Measurements from ENCODE around the gene SMDT1.
"Not testable (repeated sequence)": the region's sequence is repeated elsewhere in the genome, so short reads cannot be mapped to it uniquely, and the experiment has no call there.

SMDT1 gene

DNA sequence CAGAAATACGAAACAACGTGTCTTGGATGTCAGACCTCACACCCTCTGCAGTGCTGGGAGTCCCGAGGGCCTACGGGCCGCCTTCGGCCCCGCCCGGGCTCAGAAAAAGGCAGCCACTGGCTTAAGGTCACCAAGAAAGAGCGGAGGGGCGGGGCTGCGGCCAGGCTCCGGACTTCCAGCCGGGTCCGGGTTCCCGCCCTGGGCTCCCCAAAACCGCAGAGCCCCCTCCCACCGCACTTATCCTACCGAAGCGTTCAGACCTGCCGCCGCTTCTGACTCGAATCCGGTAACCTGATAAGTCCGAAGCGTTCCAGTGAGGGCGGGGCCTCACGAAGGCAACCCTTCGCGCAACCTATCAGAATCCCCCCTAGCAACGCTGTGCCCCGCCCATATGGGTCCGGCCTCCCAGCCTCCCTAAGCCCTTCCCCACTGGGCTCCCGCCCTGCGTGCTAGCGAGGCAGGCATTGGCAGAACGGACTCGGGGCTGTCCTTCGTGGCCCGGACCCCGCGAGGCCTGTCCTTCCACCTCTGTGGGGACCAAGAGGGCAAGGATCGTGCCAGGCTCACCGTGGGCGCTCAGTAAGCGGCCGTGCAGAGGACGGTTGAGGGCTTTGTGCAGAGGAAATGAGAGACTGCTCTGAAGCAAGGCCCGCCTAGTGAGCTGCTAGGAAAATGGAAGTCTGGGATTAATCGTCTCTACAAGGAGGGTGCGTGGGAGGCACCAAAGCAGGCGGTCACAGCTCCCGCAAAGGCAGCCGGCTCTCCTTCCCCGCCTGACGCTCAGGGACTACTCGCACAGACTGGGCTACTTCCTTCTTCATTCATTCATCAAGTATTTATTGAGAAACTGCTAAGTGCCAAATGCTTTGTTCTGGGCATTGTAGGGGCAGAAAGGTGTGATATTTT is 8.7 kb upstream of the SMDT1 start, which contains the start of gene NAGA:
NAGA (minus strand) TSS at position 296 of the 906 bp plus-strand sequence. CDS start 515 bp downstream, outside the sequence.
- DNase-seq, result peak; percentile 94

DNA sequence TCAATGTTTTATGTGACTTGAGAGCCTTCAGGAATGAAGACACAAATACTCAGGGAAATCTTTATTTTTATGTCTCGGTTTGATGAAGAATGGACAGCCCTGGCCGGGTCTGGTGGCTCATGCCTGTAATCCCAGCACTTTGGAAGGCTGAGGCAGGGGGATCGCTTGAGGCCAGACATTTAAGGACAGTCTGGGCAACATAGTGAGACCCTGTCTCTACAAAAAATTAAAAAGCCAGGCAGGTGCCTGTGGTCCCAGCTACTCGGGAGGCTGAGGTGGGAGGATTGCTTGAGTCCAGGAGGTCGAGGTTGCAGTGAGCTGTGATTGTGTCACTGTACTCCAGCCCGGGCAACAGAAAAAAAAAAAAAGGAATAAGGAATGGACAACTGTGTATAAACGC is 8.0 kb upstream of the SMDT1 start:
- not testable (repeated sequence) for DNase-seq

DNA sequence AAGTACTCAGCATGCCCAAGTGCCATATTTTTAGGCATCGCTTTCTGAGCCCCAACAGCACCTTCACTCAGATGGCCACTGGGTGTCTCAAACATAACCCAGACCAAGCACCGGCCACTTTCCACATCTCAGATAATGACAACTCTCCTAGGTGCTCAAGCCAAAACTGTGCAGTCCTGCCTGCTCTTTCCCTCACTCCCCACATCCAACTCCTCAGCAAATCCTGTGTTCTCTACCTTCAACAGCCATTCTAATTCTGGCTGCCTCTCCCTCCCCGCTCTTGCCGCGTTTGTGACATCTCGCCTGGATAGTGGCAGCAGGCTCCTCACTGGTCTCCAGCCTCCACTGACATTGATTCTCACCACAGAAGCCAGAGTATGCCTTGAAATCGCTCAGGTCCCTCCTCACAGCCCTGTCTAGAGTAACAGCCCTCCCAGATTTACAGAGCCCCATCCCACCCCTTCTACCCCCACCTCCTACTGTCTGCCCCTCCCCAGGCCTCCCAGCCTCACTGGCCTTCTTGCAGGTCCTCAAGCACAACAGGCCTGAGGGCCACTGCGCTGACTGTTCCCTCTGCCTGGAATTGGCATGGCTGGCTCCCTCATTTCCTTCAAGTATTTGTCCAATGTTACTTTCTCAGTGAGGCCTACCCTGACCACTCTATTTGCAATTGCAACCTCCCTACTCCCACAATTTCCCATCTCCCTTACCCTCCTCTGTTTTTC is 6.7 kb upstream of the SMDT1 start:
- DNase-seq, result no peak

DNA sequence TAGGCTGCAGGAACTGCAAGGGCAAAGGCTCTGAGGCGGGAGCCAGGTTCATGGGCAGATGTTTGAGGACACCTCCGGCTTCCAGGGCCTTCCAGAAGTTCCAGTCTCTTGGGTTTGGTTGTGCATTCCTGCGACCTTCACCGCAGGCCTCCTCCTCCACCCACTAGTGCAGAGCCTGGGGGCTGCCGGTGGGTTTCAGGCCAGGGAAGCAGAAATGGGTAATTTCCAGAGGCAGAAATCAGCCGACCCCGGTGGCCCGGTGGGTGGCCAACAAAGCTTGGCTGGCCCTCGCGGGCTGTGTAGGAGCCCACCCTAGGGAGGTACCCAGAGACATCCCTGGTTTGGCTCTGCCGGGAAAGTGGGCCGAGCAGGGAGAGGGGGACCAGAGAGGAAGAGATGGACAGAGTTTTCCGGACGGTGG is 5.9 kb upstream of the SMDT1 start:
- no peak for DNase-seq

DNA sequence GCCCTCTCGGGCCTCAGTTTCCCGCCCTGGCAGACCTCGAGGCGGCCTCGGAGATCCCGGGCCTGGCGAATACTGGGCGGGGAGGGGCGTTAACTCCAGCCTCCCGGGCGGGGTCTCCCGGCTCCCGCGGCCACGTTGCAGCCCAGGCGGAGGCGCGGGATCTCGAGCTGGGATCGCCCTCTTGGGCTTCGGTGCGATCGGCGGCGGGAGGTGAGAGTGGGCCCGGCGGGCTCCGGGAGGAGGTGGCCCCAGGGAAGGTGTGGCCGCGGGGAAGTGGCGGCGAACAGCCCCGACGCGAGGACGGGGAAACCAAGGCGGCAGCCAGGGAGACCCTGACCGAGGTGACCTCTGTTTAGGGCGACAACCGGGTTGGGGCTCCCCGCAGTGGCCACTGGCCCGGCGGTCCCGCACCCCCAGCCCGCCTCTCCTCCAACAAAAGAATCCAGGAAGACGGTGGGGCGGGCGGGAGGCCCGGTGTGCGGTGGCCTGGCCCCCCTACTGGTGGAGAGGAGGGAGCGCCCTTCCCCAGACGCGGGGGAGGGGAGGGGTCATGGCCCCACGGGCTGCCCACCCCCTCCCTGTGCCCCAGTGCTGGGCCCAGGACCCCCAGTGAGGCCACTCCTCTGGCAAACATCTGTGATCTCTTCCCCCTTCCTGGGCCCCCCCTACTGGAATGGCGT is 5.2 kb upstream of the SMDT1 start, which contains the start of gene PHETA2:
PHETA2 (plus strand) TSS at position 117 of the 680 bp plus-strand sequence. CDS start 3,046 bp downstream, outside the sequence.
- peak; percentile 62 for DNase-seq

DNA sequence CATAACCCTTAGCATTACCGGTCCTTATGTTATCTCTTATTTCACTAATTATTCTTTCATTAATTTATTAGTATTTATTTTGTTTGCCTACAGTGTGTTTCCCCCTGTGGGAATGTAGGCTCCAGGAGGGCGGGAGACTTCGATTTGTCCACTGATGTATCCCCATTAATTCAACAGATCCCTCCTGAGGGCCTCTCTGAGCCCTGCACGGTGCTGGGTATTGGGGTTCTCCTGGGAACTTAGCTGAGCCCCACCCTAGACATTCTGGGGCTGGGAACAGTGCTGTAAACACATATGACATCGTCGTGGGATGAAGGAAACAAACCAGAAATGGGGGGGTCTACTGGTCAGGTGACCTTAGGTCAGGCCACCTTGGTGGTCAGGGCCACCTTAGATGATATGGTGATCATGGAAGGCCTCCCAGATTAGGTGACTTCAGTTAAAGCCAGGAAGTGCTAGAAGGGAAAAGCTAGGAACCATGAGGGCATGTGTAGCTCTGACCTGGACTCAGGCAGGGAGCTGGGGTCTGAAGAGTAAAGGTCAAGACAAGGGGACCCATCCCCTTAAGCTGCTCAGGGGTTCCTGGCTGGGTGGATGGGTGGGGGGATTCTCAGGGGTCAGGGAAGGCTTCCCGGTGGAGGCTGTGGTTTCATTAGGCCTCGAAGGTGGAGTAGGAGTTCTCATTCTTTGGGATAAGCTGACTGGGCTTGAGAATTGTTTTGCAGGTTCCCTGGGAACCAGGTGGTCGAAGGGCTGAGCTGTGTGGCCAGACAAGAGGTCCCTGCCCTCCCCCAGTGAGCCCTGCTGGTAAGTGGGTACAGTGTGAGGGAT is 4.4 kb upstream of the SMDT1 start:
- DNase-seq, result no peak

DNA sequence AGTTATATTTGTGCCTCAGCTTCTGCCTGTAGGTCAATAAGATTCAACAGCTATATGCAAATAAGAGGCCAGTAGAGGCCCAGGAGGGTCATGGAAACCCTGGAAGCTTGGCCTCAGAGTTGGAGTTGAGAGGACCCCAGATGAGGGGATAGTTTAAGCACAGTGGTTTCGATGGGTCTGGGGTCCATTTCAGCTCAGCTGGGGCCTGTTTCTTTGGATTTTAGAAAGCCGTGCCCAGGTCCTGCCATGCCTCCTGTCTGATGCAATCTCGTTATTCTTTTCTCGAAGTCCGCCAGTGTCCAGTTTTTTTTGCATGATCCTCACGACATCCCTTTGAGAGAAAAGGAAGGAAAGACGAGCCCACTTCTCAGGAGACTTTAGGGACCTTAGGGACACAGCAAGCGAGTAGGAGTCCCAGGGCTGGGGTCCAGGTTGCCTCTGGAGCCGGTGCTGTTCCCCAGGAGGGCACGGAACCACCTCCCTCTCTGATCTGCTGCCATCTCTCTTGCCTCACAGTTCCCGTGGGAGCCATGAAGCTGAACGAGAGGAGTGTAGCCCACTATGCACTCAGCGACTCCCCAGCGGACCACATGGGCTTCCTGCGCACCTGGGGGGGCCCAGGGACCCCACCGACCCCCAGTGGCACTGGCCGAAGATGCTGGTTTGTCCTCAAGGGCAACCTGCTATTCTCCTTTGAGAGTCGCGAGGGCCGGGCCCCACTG is 2.6 kb upstream of the SMDT1 start:
- DNase-seq, result no peak

DNA sequence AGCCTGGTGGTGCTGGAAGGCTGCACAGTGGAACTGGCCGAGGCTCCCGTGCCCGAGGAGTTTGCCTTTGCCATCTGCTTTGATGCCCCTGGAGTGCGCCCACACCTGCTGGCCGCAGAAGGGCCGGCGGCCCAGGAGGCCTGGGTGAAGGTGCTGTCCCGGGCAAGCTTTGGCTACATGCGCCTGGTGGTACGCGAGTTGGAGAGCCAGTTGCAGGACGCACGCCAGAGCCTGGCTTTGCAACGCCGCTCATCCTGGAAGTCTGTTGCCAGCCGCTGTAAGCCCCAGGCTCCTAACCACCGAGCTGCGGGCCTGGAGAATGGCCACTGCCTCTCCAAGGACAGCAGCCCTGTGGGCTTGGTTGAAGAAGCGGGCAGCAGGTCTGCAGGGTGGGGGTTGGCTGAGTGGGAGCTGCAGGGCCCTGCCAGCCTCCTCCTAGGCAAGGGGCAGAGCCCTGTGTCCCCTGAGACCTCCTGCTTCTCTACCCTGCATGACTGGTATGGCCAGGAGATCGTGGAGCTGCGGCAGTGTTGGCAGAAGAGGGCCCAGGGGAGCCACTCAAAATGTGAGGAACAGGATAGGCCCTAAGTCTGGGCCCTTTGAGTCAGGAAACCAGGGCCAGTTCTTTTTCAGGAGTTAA is 1.9 kb upstream of the SMDT1 start:
- DNase-seq, result no peak

DNA sequence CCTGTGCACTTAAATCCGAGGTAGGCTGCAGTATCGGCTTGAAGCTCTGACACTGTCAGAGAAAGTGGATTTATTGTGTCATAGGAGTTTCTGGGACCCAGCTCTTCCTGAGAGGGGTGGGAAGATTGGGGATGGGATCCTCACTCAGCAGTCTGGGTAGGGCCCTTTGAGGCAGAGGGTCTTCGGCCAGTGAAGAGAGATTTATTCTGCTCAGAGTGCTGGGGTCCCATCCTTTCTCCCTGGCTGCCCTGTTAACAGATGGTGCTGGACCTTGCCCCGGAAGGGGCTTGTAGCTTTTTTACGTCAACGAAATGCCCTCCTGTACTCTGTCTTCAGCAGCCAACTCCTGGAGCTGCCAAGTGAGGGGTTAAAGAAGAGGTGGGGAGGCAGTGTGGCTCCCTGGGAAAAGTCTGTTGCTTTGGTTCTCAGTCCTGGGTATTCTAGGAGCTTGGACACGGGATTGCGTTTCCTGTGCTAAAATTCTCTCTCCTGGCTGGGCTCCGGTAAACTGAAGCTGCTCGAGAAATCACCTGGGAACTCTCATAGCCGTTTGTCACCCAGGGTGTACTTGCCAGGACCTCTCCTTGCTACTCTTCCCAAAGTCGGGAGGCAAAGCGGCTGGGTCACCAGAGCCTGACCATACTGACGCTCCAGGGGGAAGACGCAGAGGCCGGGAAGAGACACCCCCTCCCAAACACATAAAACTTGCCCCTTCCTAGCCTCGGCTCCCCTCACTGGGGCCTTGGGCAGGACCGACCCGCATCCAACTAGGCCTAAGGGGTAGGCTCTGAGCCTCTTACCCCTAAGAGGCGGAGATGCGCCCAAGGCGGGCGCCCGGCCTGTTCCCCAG is 806 bp upstream of the SMDT1 start:
- no peak for DNase-seq

DNA sequence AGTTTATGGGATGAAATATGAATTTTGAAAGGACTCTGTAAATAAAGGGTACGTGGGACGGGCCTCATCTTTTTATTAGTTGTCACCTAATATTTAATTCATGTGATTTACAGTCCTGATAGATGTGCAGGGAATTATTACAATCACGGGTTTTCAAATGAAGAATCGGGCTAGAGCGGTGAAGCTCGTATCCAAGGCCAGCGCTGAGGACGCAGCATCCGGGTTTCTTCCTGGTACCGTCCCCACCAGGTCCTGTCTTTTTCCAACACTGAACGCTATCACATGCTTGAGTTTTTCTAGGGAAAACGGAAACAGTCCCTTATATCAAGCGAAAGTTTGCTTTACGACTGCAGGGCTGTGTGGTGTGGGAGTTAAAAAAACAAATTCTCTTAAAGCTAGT is 787 bp downstream of the SMDT1 start:
- DNase-seq, result peak; percentile 28

DNA sequence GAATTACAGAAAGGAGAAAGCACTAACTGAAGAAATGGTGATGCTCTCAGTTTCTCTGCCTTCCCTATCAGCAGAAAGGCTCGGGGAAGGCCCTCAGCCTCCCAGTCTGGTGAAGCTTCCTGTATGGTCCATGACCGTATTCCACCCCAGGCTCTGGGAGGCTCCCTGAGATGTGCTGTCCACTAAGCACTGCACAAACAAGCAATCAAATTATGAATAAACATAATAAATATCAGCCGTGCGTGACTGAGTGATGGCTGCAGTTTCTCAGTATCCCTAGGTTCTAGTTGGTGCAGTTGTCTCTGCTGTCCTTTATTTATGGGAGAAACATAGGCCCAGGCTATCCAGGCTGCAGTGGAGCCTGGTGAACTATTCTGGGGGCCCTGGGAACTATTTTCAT is 3.6 kb downstream of the SMDT1 start:
- DNase-seq, result no peak

DNA sequence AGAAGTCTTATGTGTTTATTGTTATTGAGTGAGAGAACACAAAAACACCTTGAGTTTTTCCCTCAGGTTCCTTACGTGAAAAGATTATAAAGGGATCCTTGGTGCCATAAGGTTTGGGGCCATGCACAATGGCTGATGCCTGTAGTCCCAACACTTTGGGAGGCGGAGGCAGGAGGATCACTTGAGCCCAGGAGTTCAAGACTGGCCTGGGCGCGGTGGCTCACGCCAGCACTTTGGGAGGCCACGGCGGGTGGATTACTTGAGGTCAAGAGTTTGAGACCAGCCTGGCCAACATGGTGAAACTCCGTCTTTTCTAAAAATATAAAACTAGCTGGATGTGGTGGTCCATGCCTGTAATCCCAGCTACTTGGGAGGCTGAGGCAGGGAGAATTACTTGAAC is 5.4 kb downstream of the SMDT1 start:
- no peak for DNase-seq

DNA sequence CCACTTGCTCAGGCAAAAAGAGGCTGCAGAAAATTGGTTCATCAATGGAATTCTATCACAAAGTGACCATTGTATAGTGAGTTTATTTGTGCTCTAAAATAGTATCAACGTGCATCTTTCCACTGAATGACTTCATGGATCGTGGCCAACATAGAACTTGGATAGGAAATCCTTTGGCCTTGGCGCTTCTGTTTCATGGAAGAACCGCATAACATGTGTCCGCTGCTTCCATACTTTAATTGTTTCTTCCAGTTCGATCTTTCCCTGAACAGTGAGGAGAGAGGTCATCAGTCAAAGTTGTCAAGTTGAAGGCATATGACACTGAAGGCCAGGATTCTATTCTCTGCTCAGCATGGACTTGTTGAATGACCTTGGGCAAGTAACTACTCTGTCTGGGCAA is 6.6 kb downstream of the SMDT1 start:
- no peak for DNase-seq

DNA sequence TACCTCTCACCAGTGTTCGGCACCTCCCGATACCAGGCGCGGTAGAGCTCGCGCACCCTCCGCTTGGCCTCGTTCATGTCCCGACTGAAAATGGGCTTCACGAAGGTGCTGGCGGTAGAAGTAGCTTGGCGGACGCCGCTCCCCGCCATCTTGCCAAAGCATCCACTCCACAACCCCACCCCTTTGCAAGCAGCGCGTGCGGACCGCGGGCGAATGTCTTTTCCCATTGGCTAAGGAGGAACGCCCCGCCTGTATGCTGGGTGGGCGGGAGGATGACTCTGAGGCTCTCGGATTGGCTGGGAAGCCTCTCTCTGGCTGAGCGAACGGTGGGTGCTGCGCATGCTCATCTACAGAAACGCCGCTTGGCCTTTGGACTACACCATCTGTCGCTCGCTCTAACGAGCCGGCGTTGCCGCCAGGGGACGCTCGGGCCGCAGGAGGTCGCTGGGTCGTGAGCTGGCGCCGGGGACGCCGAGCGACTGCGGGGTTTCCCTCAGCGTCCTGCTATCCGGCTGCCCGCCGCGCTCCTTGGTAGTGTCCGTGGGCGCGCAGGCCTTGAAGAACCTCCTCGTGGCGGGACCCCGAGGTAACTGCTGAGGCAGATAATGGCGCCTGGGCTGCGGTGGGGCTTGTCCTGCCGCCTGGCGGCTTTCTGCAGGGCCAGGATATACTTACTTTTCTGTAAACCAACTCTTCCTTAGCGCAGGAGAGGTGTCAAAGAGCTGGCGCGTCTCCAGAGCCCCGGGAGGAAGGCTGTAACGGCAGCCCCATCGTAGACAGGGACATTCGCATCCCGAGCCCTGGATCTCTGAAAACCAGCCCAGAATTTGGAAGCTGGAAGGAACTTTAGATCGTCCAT is 11.3 kb downstream of the SMDT1 start, which contains the start of gene NDUFA6:
NDUFA6 (minus strand) TSS at position 177 of the 859 bp plus-strand sequence; CDS start at position 149, 28 bp downstream.
- DNase-seq, result peak; percentile 99

DNA sequence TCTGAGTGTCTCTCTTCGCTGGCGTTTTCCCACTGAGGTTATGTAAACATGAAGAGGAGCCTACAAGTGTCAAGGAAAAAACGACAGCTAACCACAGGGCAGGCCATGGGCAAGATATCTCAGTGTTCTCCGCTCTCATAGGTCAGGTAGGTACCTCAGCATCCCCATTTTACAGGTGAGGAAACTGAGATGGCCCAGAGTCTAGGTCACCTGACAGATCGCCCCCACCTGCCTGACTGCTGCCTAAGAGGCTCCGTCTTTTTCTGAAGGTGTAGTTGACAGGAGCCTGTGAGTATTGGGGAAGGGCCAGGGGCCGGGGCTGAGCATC is 11.9 kb downstream of the SMDT1 start:
- DNase-seq, result no peak

DNA sequence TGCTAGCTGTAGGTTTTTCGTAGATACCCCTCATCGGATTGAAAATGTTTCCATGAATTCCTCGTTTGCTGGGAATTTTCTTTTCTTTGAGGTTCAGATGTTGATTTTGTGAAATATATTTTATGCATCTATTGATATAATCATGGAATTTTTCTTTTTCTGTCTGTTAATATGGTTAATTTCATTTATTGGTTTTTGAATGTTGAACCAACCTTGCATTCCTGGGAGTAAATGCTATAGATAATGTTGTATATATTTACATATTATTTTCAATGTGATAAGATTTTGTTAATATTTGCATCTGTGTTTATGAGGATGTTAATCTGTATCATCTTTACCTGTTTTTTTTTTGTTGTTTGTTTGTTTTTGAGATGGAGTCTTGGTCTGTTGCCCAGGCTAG is 21.7 kb downstream of the SMDT1 start:
- DNase-seq, result no peak

DNA sequence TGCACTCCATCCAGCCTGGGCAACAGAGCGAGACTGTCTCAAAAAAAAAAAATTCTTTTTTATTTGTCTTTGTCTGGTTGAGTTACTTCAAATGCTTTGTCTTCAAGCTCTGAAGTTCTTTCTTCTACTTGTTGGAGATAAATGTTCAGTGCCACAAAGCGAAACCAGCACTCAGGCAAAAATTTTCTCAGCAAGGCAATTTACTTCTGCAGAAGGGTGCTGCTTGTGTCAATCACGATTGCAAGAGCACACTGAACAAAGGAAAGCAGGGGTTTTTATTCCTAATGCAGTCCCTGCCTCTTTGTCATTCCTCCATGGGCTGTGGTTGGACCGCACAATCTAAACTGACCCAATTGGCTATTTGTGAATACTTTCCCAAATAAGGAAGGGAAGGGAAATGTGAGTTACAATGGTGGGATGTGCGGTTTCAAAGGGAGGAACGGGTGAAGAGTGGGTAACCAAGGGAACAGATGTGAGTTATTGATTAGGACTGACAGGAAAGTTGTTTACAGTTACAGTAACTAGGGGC is 24.9 kb downstream of the SMDT1 start:
- not testable (repeated sequence) for DNase-seq

DNA sequence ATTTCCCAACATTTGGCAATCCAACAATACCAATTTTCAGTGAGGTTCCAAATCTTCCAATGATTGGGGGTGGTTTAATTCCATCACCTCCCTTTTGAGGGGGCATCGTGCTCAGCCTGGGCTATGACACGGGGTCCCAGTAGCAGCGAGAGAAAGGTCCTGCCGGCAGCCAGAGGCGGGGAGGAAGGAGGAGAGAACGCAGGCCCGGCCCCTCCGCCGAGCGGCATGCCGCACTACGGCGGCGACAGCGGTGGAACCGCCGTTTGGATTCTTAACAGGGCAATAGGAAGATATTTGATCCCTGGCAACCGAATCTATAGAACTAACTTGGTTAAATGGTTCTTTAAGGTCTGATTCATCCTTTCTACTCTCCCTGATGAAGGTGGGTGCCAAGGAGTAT is 29.3 kb downstream of the SMDT1 start:
- no peak for DNase-seq

DNA sequence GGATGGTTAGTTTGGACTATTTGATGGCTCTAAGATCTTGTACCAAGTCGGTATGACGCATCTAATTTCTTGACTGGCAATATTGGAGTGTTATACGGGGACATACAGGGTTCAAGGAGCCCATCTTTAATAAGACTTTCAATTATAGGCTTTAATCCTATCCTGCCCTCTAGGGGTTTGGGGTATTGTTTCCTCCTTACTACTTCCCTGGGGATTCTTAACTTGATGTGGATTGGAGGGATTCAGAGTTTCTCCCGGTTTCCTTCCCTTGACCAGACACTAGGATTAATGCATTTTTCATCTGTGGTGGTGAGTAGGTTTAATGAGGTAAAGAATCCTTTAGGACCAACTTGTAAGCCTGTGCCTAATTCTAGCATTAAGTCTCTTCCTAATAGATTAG is 32.3 kb downstream of the SMDT1 start:
- DNase-seq, result no peak
